ENCODE data around the gene MTCP1. TPM values are rescaled to one million over a fixed set of nuclear protein-coding genes. Genes with fewer than 3 reads are reported as not detected.
A peak's percentile ranks its signal among the peaks of the same experiment; 100 is the strongest.

MTCP1 gene
- total RNA-seq, 1 donor from 2014 or later, result 15.3 TPM

- peaks cover 2% of the 10 kb centered on the region for H3K36me3 Mint-ChIP-seq (ENCODE audit: low read depth)
- TF ChIP-seq CTCF (conservative IDR thresholded peaks at IDR 0.05), result no peak
- H3K4me1 Mint-ChIP-seq, result peaks cover 19% of the 10 kb centered on the region
- peaks cover 2% of the 10 kb centered on the region for H3K9me3 Mint-ChIP-seq
- no peaks in the 10 kb centered on the region for H3K27me3 Mint-ChIP-seq (ENCODE audit: low read depth)
- H3K4me3 Mint-ChIP-seq, result peak within 1 kb of the TSS; percentile 92
- peak within 1 kb of the TSS; percentile 92 for H3K27ac Mint-ChIP-seq (ENCODE audit: unreplicated experiment)
- DNase-seq (ENCODE audit: low read depth, low spot score), result peak; percentile 75
Observed at GRCh38 chrX:155026727-155027508, 44.0 kb downstream of the MTCP1 start, which contains the start of gene FUNDC2. Gene FUNDC2 (plus strand): TSS chrX:155026844. CDS start chrX:155026939, 95 bp downstream.

- H3K4me3 Mint-ChIP-seq, result peak overlapping the region; percentile 91
- TF ChIP-seq CTCF (conservative IDR thresholded peaks at IDR 0.05), result no peak
- H3K27me3 Mint-ChIP-seq (ENCODE audit: low read depth), result no peaks in the 10 kb centered on the region
- no peak for DNase-seq (ENCODE audit: low read depth, low spot score)
- peak overlapping the region; percentile 92 for H3K27ac Mint-ChIP-seq (ENCODE audit: unreplicated experiment)
- no peaks in the 10 kb centered on the region for H3K9me3 Mint-ChIP-seq
- peaks cover 19% of the 10 kb centered on the region for H3K4me1 Mint-ChIP-seq
- no peaks in the 10 kb centered on the region for H3K36me3 Mint-ChIP-seq (ENCODE audit: low read depth)
Observed at GRCh38 chrX:155026420-155026726, 44.6 kb downstream of the MTCP1 start.

GRCh38 chrX:155023907-155024833 lies 46.8 kb downstream of the MTCP1 start:
- peaks cover 2% of the 10 kb centered on the region for H3K9me3 Mint-ChIP-seq
- no peak for DNase-seq (ENCODE audit: low read depth, low spot score)
- no peaks in the 10 kb centered on the region for H3K27me3 Mint-ChIP-seq (ENCODE audit: low read depth)
- no peak for TF ChIP-seq CTCF (conservative IDR thresholded peaks at IDR 0.05)
- H3K27ac Mint-ChIP-seq (ENCODE audit: unreplicated experiment), result no peak overlapping the region
- H3K36me3 Mint-ChIP-seq (ENCODE audit: low read depth), result no peaks in the 10 kb centered on the region
- H3K4me1 Mint-ChIP-seq, result peaks cover 19% of the 10 kb centered on the region
- peak overlapping the region; percentile 67 for H3K4me3 Mint-ChIP-seq

- no peaks in the 10 kb centered on the region for H3K36me3 Mint-ChIP-seq (ENCODE audit: low read depth)
- no peak within 1 kb of the TSS for H3K4me3 Mint-ChIP-seq
- H3K4me1 Mint-ChIP-seq, result peaks cover 3% of the 10 kb centered on the region
- no peaks in the 10 kb centered on the region for H3K27me3 Mint-ChIP-seq (ENCODE audit: low read depth)
- DNase-seq (ENCODE audit: low read depth, low spot score), result no peak
- TF ChIP-seq CTCF (conservative IDR thresholded peaks at IDR 0.05), result no peak
- peaks cover 2% of the 10 kb centered on the region for H3K9me3 Mint-ChIP-seq
- H3K27ac Mint-ChIP-seq (ENCODE audit: unreplicated experiment), result no peak within 1 kb of the TSS
Observed at GRCh38 chrX:155022585-155022984, 48.4 kb downstream of the MTCP1 start, which contains the start of gene F8. Gene F8 (minus strand): TSS chrX:155022723. CDS start chrX:155022552, 171 bp downstream.

GRCh38 chrX:155020591-155020990 lies 50.3 kb downstream of the MTCP1 start:
- H3K27ac Mint-ChIP-seq (ENCODE audit: unreplicated experiment), result no peak overlapping the region
- TF ChIP-seq CTCF (conservative IDR thresholded peaks at IDR 0.05), result no peak
- H3K4me3 Mint-ChIP-seq, result no peak overlapping the region
- DNase-seq (ENCODE audit: low read depth, low spot score), result no peak
- H3K9me3 Mint-ChIP-seq, result peaks cover 2% of the 10 kb centered on the region
- no peaks in the 10 kb centered on the region for H3K36me3 Mint-ChIP-seq (ENCODE audit: low read depth)
- no peaks in the 10 kb centered on the region for H3K27me3 Mint-ChIP-seq (ENCODE audit: low read depth)
- H3K4me1 Mint-ChIP-seq, result no peaks in the 10 kb centered on the region

Other genes with a start within 250 kb of the MTCP1 start
- gene SMIM9, start 236.5 kb downstream of the MTCP1 start, total RNA-seq, result not detected in 2 replicates
- 12.7 and 13.0 TPM in 2 replicates for gene F8A1, start 184.8 kb downstream of the MTCP1 start, total RNA-seq
- gene F8, start 48.4 kb downstream of the MTCP1 start, total RNA-seq, result 2.1 and 2.3 TPM in 2 replicates
- 105 and 115 TPM in 2 replicates for gene FUNDC2, start 44.3 kb downstream of the MTCP1 start, total RNA-seq
- gene CMC4, start within 50 bp of the MTCP1 start, total RNA-seq, result 4.3 and 7.8 TPM in 2 replicates
- gene BRCC3, start 372 bp upstream of the MTCP1 start, total RNA-seq, result 31.4 and 36.0 TPM in 2 replicates
- 72.4 and 76.9 TPM in 2 replicates for gene VBP1, start 145.3 kb upstream of the MTCP1 start, total RNA-seq
- 6.5 and 7.3 TPM in 2 replicates for gene RAB39B, start 193.4 kb upstream of the MTCP1 start, total RNA-seq

Data from neural crest cell (in vitro differentiated cells).